ENCODE measurements around the gene HSD17B2. TPM values are rescaled to one million over a fixed set of nuclear protein-coding genes. Genes with fewer than 3 reads are reported as not detected.

HSD17B2 gene
- total and polyA plus RNA-seq, 2 donors from 2014 or later, result 0.79 to 1.8 TPM

- Histone ChIP-seq H3K9ac (ENCODE audit: low read length in 3 of 3) (no peak overlapping the region), H3K4me3 (ENCODE audit: low read length in 3 of 3) (no peak overlapping the region), H3K4me1 (ENCODE audit: control insufficient read depth in 2 of 3, insufficient read depth in 2 of 3, low read depth in 1 of 3, low read length in 3 of 3) (peaks cover 0 to 2% (median 0%) of the 10 kb centered on the region in 3 donors), H3K36me3 (ENCODE audit: control insufficient read depth in 2 of 3, insufficient read depth in 3 of 3, low read length in 3 of 3) (no peaks in the 10 kb centered on the region), H3K9me3 (ENCODE audit: control insufficient read depth in 2 of 3, insufficient read depth in 1 of 3, low read length in 3 of 3) (no peaks in the 10 kb centered on the region), H3K27ac (ENCODE audit: low read depth in 2 of 2, low read length in 2 of 2) (no peak overlapping the region), H3K27me3 (ENCODE audit: control insufficient read depth, insufficient read depth, low read length) (no peaks in the 10 kb centered on the region)
- DNase-seq (no peak), FAIRE-seq (no peak)
- TF ChIP-seq CTCF (IDR thresholded peaks at IDR 0.05; ENCODE audit: borderline replicate concordance, extremely low read depth, insufficient read depth), result no peak
- intact Hi-C loops (cut with DNase I), result no loop called here
Observed at GRCh38 chr16:82050506-82050905, 15.5 kb downstream of the HSD17B2 start.

GRCh38 chr16:82050909-82051357 lies 15.9 kb downstream of the HSD17B2 start:
- Histone ChIP-seq H3K27me3 (ENCODE audit: control insufficient read depth, insufficient read depth, low read length) (no peaks in the 10 kb centered on the region), H3K27ac (ENCODE audit: low read depth in 2 of 2, low read length in 2 of 2) (no peak overlapping the region), H3K4me1 (ENCODE audit: control insufficient read depth in 2 of 3, insufficient read depth in 2 of 3, low read depth in 1 of 3, low read length in 3 of 3) (no peaks in the 10 kb centered on the region), H3K4me3 (ENCODE audit: low read length in 3 of 3) (no peak overlapping the region), H3K9ac (ENCODE audit: low read length in 3 of 3) (no peak overlapping the region), H3K36me3 (ENCODE audit: control insufficient read depth in 2 of 3, insufficient read depth in 3 of 3, low read length in 3 of 3) (no peaks in the 10 kb centered on the region), H3K9me3 (ENCODE audit: control insufficient read depth in 2 of 3, insufficient read depth in 1 of 3, low read length in 3 of 3) (no peaks in the 10 kb centered on the region)
- DNase-seq (no peak), FAIRE-seq (no peak)
- intact Hi-C loops (cut with DNase I), result no loop called here
- no peak for TF ChIP-seq CTCF (IDR thresholded peaks at IDR 0.05; ENCODE audit: borderline replicate concordance, extremely low read depth, insufficient read depth)

- Histone ChIP-seq H3K27ac (ENCODE audit: low read depth in 2 of 2, low read length in 2 of 2) (no peak overlapping the region), H3K9me3 (ENCODE audit: control insufficient read depth in 2 of 3, insufficient read depth in 1 of 3, low read length in 3 of 3) (no peaks in the 10 kb centered on the region), H3K4me3 (ENCODE audit: low read length in 3 of 3) (no peak overlapping the region), H3K36me3 (ENCODE audit: control insufficient read depth in 2 of 3, insufficient read depth in 3 of 3, low read length in 3 of 3) (no peaks in the 10 kb centered on the region), H3K27me3 (ENCODE audit: control insufficient read depth, insufficient read depth, low read length) (no peaks in the 10 kb centered on the region), H3K9ac (ENCODE audit: low read length in 3 of 3) (no peak overlapping the region), H3K4me1 (ENCODE audit: control insufficient read depth in 2 of 3, insufficient read depth in 2 of 3, low read depth in 1 of 3, low read length in 3 of 3) (no peaks in the 10 kb centered on the region)
- DNase-seq (no peak), FAIRE-seq (no peak)
- intact Hi-C loops (cut with DNase I), result no loop called here
- no peak for TF ChIP-seq CTCF (IDR thresholded peaks at IDR 0.05; ENCODE audit: borderline replicate concordance, extremely low read depth, insufficient read depth)
Observed at GRCh38 chr16:82051656-82052055, 16.6 kb downstream of the HSD17B2 start.

- H3K9me3 ChIP-seq (ENCODE audit: control insufficient read depth in 2 of 3, insufficient read depth in 1 of 3, low read length in 3 of 3), result no peaks in the 10 kb centered on the region
- intact Hi-C loops (cut with DNase I), result no loop called here
- no peak for DNase-seq
- no peaks in the 10 kb centered on the region for H3K27me3 ChIP-seq (ENCODE audit: control insufficient read depth, insufficient read depth, low read length)
- no peaks in the 10 kb centered on the region for H3K36me3 ChIP-seq (ENCODE audit: control insufficient read depth in 2 of 3, insufficient read depth in 3 of 3, low read length in 3 of 3)
- H3K9ac ChIP-seq (ENCODE audit: low read length in 3 of 3), result no peak overlapping the region
- TF ChIP-seq CTCF (IDR thresholded peaks at IDR 0.05; ENCODE audit: borderline replicate concordance, extremely low read depth, insufficient read depth), result no peak
- no peak for FAIRE-seq
- no peak overlapping the region for H3K4me3 ChIP-seq (ENCODE audit: low read length in 3 of 3)
- H3K27ac ChIP-seq (ENCODE audit: low read depth in 2 of 2, low read length in 2 of 2), result no peak overlapping the region
- H3K4me1 ChIP-seq (ENCODE audit: control insufficient read depth in 2 of 3, insufficient read depth in 2 of 3, low read depth in 1 of 3, low read length in 3 of 3), result no peaks in the 10 kb centered on the region
Observed at GRCh38 chr16:82055117-82055516, 20.1 kb downstream of the HSD17B2 start.

Data from kidney (tissue), 14 donors.